SK-N-SH (cell line): Measurements from ENCODE around the gene SPG7. TPM values are rescaled to one million over a fixed set of nuclear protein-coding genes. Genes with fewer than 3 reads are reported as not detected.

Experiments
- CTCF ChIA-PET: fragments of 300-600, 350-600 bp; formaldehyde crosslinking; extraction: SDS; loops from one replicate; lab custom pipeline; 2021; lab: Yijun Ruan, JAX
- POLR2A ChIA-PET: fragments of 350-600 bp; sonication (Branson Sonifier 250); formaldehyde crosslinking; extraction: SDS; loops from one replicate; lab custom pipeline; 2020; ENCODE audit warnings: antibody characterized with exemption, inconsistent platforms; lab: Yijun Ruan, JAX
- DNase-seq: peaks from one replicate; pipeline ENCODE4 v3.0.0; 2012
- H2AFZ ChIP-seq: fragments of 200-600 bp; sonication (generic); 2 replicates; pipeline ENCODE4 v1.8.1; 2016; ENCODE audit warnings: antibody characterized with exemption, mild to moderate bottlenecking, low read depth
- H3F3A ChIP-seq: fragments of 200-600 bp; sonication (generic); replicated peaks from 2 replicates; pipeline ENCODE3; 2016; ENCODE audit warnings: antibody characterized with exemption, mild to moderate bottlenecking; ENCODE audit not compliant: insufficient read depth
- H3K27ac ChIP-seq, 2 experiments: fragments of 200-500 bp in 1 of 2; fragments of 200-600 bp in 1 of 2; sonication (Bioruptor generic) in 1 of 2; sonication (generic), shearing (Covaris generic) in 1 of 2; 2 replicates each; pipeline versions ENCODE4 v1.5.1 to v1.6.1; 2014 to 2016; ENCODE audit warnings: low read depth in 2 of 2, inconsistent platforms in 1 of 2, low read length in 1 of 2, mild to moderate bottlenecking in 1 of 2, mixed read lengths in 1 of 2
- H3K27me3 ChIP-seq: fragments of 200-600 bp; sonication (generic), shearing (Covaris generic); 2 replicates; pipeline ENCODE4 v1.6.1; 2016; ENCODE audit warnings: mixed run types; ENCODE audit not compliant: insufficient read depth
- H3K36me3 ChIP-seq, 2 experiments: fragments of 200-500 bp in 1 of 2; fragments of 200-600 bp in 1 of 2; sonication (Bioruptor generic) in 1 of 2; sonication (generic) in 1 of 2; replicated peaks in 1 of 2; 2 replicates each; pipeline versions ENCODE3 to v1.5.1; 2014 to 2016; ENCODE audit warnings: low read length in 1 of 2, mild to moderate bottlenecking in 1 of 2; ENCODE audit not compliant: insufficient read depth in 2 of 2, control insufficient read depth in 1 of 2
- H3K4me1 ChIP-seq, 2 experiments: fragments of 200-500 bp in 1 of 2; fragments of 200-600 bp in 1 of 2; sonication (Bioruptor generic) in 1 of 2; sonication (generic), shearing (Covaris generic) in 1 of 2; 2 replicates each; pipeline versions ENCODE4 v1.5.1 to v1.6.1; 2014 to 2016; ENCODE audit warnings: low read depth in 1 of 2, low read length in 1 of 2, mixed run types in 1 of 2; ENCODE audit not compliant: insufficient read depth in 2 of 2, control insufficient read depth in 1 of 2
- H3K4me2 ChIP-seq: fragments of 200-600 bp; sonication (generic), shearing (Covaris generic); 2 replicates; pipeline ENCODE4 v1.6.1; 2017; ENCODE audit warnings: mixed run types
- H3K4me3 ChIP-seq, 2 experiments: fragments of 200-500 bp in 1 of 2; fragments of 200-600 bp in 1 of 2; sonication (Bioruptor generic) in 1 of 2; sonication (generic), shearing (Covaris generic) in 1 of 2; 2 replicates each; pipeline versions ENCODE4 v1.5.1 to v1.8.1; 2014 to 2016; ENCODE audit warnings: low read depth in 2 of 2, inconsistent platforms in 1 of 2, low read length in 1 of 2, mild to moderate bottlenecking in 1 of 2, mixed read lengths in 1 of 2, moderate library complexity in 1 of 2
- H3K79me2 ChIP-seq: fragments of 200-600 bp; sonication (generic); 2 replicates; pipeline ENCODE4 v1.8.1; 2017; ENCODE audit warnings: mild to moderate bottlenecking; ENCODE audit not compliant: insufficient read depth
- H3K9ac ChIP-seq: fragments of 200-600 bp; sonication (generic); 2 replicates; pipeline ENCODE4 v1.6.1; 2017; ENCODE audit warnings: mixed run types
- H3K9me2 ChIP-seq: fragments of 200-600 bp; sonication (generic); 2 replicates; pipeline ENCODE4 v1.6.1; 2017; ENCODE audit warnings: mixed run types
- H3K9me3 ChIP-seq: fragments of 200-600 bp; sonication (generic); 2 replicates; pipeline ENCODE4 v1.6.1; 2017; ENCODE audit warnings: mixed run types, mild to moderate bottlenecking, moderate library complexity
- H4K20me1 ChIP-seq: fragments of 200-600 bp; sonication (generic); 2 replicates; pipeline ENCODE4 v1.6.1; 2017; ENCODE audit warnings: mild to moderate bottlenecking, mixed run types; ENCODE audit not compliant: insufficient read depth
- ELF1 ChIP-seq: IDR thresholded peaks from 2 replicates; pipeline ENCODE4 v1.4.0; 2012
- EP300 ChIP-seq, 2 experiments: IDR thresholded peaks; 2 replicates each; pipeline versions ENCODE4 v1.4.0 to v1.6.1; 2012; ENCODE audit warnings: borderline replicate concordance in 1 of 2, low read depth in 1 of 2, low read length in 1 of 2
- FOSL2 ChIP-seq: IDR thresholded peaks from 2 replicates; pipeline ENCODE4 v1.4.0; 2012; ENCODE audit warnings: low read depth, mild to moderate bottlenecking, moderate library complexity, borderline replicate concordance
- FOXJ3 ChIP-seq: sonication (generic); formaldehyde crosslinking; IDR thresholded peaks from 2 replicates; pipeline ENCODE4 v1.5.1; 2020; ENCODE audit warnings: mild to moderate bottlenecking, missing genetic modification reagents
- FOXM1 ChIP-seq: IDR thresholded peaks from 2 replicates; pipeline ENCODE4 v1.4.0; 2012; ENCODE audit warnings: low read depth, mild to moderate bottlenecking
- GABPA ChIP-seq: IDR thresholded peaks from 2 replicates; pipeline ENCODE4 v1.4.0; 2012; ENCODE audit warnings: low read depth, mild to moderate bottlenecking
- NRF1 ChIP-seq: IDR thresholded peaks from 2 replicates; pipeline ENCODE4 v1.6.1; 2012; ENCODE audit warnings: low read depth, mild to moderate bottlenecking, low read length
- POLR2AphosphoS5 ChIP-seq: IDR thresholded peaks from 2 replicates; pipeline ENCODE4 v1.6.1; 2012; ENCODE audit warnings: low read depth, low read length
- RCOR1 ChIP-seq: fragments of 150-350 bp; IDR thresholded peaks from 2 replicates; pipeline ENCODE4 v1.6.1; 2017; ENCODE audit warnings: antibody characterized with exemption, low read length
- RXRA ChIP-seq: IDR thresholded peaks from 2 replicates; pipeline ENCODE4 v1.4.0; 2012; ENCODE audit warnings: low read depth, mild to moderate bottlenecking, borderline replicate concordance
- SIN3A ChIP-seq: IDR thresholded peaks from 2 replicates; pipeline ENCODE4 v1.6.1; 2012; ENCODE audit warnings: low read depth, mild to moderate bottlenecking, low read length, moderate library complexity, borderline replicate concordance
- WGBS: methylation state at CpG from one replicate; pipeline ENCODE4 v1.1.6; 2017; ENCODE audit warnings: low lambda C conversion rate; 5-methylcytosine and 5-hydroxymethylcytosine counted together
- polyA plus RNA-seq, 3 experiments: library from polyadenylated mRNA; depleted of rRNA; stranded (reverse); fragments of >200 nt; gene quantifications; 2 replicates each; pipeline ENCODE4 v1.2.3, GENCODE V29; 2012
- TF ChIP-seq, protein P1 (sequence below): IDR thresholded peaks from 2 replicates; pipeline ENCODE4 v1.6.1; 2012; ENCODE audit warnings: mild to moderate bottlenecking, low read depth, low read length, moderate library complexity
- TF ChIP-seq, protein P2 (sequence below): fragments of 150-350 bp; IDR thresholded peaks from 2 replicates; pipeline ENCODE4 v1.6.1; 2016; ENCODE audit warnings: mild to moderate bottlenecking, low read depth, low read length
- TF ChIP-seq, protein P3 (sequence below): fragments of 200-600 bp; sonication (generic); IDR thresholded peaks from 2 replicates; pipeline ENCODE4 v1.6.1; 2017; ENCODE audit warnings: antibody characterized with exemption, mild to moderate bottlenecking, moderate library complexity
- TF ChIP-seq, protein P4 (sequence below): IDR thresholded peaks from 2 replicates; pipeline ENCODE4 v1.4.0; 2012; ENCODE audit warnings: low read depth

The SPG7 gene
- polyA plus RNA-seq, 1 of the 3 experiments (the other 2 are of a cell fraction) = 100 TPM

DNA sequence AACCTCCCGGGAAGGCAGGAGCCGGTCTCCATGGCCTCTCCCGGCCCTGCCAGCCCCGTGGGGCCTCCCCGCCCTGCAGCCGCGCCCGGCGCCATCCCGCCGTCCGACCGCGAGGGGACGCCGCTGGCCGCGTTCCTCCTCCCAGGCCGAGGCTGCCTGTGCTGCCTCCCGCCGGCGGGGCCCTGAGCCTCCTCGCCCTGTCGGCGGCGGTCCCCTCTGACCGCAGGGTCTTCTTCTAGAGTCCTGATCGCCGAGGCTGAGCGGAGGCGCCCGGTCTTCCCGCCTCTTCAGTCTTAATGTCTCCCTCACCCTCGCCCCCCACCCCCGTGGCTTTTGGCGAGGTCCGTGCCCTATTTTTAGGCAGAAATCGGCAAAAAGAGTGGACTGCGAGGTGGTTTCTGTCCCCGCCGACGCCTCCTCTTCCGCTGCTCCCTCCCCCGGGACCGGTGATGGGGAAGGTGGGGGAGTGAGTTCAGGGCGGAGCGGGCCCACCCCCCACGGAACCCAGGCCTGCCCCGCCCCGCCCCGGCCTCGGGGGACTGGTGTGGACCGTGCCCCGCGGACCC is 66.6 kb downstream of the SPG7 start:
- CTCF ChIA-PET = interaction anchor here (1.1 kb wide), 1 partner anchor 18 kb away, joined by 5 read pairs; no protein-coding TSS in a partner anchor

More for the DNA sequence above, 66.6 kb downstream of the SPG7 start:
- Histone ChIP-seq H2AFZ (no peak overlapping the region), H3F3A (no peaks in the 10 kb centered on the region), H3K36me3 (no peaks in the 10 kb centered on the region), H3K79me2 (no peaks in the 10 kb centered on the region), H3K9me2 (no peaks in the 10 kb centered on the region), H3K9ac (no peak overlapping the region), H3K9me3 (no peaks in the 10 kb centered on the region), H3K4me2 (no peak overlapping the region), H3K4me1 (peaks cover 0 to 16% of the 10 kb centered on the region in 2 experiments; a peak in 1 of 4 replicates), H3K4me3 (no peak overlapping the region; a peak in 1 of 4 replicates), H3K27ac (no peak overlapping the region), H3K27me3 (no peaks in the 10 kb centered on the region), H4K20me1 (no peaks in the 10 kb centered on the region)
- no peak for DNase-seq
- POLR2A ChIA-PET = no interaction called here
- TF ChIP-seq FOSL2 = no peak
- TF ChIP-seq EP300 (IDR thresholded peaks at IDR 0.05; ENCODE audit: borderline replicate concordance in 1 of 2, low read depth in 1 of 2, low read length in 1 of 2) = no peak
- TF ChIP-seq FOXJ3 (CRISPR knock-in tag) = no peak
- no peak for TF ChIP-seq NRF1
- TF ChIP-seq ELF1 = no peak
- no peak for TF ChIP-seq SIN3A
- TF ChIP-seq, protein P1, sequence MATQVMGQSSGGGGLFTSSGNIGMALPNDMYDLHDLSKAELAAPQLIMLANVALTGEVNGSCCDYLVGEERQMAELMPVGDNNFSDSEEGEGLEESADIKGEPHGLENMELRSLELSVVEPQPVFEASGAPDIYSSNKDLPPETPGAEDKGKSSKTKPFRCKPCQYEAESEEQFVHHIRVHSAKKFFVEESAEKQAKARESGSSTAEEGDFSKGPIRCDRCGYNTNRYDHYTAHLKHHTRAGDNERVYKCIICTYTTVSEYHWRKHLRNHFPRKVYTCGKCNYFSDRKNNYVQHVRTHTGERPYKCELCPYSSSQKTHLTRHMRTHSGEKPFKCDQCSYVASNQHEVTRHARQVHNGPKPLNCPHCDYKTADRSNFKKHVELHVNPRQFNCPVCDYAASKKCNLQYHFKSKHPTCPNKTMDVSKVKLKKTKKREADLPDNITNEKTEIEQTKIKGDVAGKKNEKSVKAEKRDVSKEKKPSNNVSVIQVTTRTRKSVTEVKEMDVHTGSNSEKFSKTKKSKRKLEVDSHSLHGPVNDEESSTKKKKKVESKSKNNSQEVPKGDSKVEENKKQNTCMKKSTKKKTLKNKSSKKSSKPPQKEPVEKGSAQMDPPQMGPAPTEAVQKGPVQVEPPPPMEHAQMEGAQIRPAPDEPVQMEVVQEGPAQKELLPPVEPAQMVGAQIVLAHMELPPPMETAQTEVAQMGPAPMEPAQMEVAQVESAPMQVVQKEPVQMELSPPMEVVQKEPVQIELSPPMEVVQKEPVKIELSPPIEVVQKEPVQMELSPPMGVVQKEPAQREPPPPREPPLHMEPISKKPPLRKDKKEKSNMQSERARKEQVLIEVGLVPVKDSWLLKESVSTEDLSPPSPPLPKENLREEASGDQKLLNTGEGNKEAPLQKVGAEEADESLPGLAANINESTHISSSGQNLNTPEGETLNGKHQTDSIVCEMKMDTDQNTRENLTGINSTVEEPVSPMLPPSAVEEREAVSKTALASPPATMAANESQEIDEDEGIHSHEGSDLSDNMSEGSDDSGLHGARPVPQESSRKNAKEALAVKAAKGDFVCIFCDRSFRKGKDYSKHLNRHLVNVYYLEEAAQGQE = no peak
- TF ChIP-seq, protein P2, sequence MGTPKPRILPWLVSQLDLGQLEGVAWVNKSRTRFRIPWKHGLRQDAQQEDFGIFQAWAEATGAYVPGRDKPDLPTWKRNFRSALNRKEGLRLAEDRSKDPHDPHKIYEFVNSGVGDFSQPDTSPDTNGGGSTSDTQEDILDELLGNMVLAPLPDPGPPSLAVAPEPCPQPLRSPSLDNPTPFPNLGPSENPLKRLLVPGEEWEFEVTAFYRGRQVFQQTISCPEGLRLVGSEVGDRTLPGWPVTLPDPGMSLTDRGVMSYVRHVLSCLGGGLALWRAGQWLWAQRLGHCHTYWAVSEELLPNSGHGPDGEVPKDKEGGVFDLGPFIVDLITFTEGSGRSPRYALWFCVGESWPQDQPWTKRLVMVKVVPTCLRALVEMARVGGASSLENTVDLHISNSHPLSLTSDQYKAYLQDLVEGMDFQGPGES = no peak
- no peak for TF ChIP-seq RXRA
- no peak for TF ChIP-seq FOXM1
- no peak for TF ChIP-seq RCOR1
- no peak for TF ChIP-seq POLR2AphosphoS5
- TF ChIP-seq, protein P3, sequence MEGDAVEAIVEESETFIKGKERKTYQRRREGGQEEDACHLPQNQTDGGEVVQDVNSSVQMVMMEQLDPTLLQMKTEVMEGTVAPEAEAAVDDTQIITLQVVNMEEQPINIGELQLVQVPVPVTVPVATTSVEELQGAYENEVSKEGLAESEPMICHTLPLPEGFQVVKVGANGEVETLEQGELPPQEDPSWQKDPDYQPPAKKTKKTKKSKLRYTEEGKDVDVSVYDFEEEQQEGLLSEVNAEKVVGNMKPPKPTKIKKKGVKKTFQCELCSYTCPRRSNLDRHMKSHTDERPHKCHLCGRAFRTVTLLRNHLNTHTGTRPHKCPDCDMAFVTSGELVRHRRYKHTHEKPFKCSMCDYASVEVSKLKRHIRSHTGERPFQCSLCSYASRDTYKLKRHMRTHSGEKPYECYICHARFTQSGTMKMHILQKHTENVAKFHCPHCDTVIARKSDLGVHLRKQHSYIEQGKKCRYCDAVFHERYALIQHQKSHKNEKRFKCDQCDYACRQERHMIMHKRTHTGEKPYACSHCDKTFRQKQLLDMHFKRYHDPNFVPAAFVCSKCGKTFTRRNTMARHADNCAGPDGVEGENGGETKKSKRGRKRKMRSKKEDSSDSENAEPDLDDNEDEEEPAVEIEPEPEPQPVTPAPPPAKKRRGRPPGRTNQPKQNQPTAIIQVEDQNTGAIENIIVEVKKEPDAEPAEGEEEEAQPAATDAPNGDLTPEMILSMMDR = no peak
- no peak for TF ChIP-seq GABPA
- TF ChIP-seq, protein P4, sequence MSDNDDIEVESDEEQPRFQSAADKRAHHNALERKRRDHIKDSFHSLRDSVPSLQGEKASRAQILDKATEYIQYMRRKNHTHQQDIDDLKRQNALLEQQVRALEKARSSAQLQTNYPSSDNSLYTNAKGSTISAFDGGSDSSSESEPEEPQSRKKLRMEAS = no peak
- 81% methylated on average over 27 of the region's 55 CpGs for WGBS
